ENCODE data around the gene NAALADL2. TPM values are rescaled to one million over a fixed set of nuclear protein-coding genes. Genes with fewer than 3 reads are reported as not detected.
"Not testable (repeated sequence)": the region's sequence is repeated elsewhere in the genome, so short reads cannot be mapped to it uniquely, and the experiment has no call there.

Gene NAALADL2
- total and polyA plus RNA-seq, 8 donors, result 0.76 to 15.4 (median 7.9) TPM

DNA sequence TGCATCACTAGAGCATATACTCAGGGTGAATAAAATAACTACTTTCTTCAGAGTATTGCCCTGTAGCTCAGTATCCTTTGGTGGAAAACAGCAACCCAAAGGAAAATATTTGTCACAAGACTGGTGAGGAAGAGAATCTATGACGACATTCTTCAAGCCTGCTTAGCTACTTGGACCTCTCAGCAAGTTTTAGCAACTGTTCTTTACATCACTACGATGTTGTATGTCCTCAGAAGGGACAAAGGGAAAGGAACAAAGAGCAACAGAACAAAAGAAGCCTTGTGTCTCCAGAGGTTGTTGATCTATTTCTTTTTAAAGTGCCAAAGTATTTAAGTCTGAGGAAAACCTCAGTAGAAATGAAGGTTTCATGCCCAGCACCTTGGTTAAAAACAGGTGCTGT lies 746.7 kb downstream of the NAALADL2 start:
- Histone ChIP-seq H3K9me3 (no peaks in the 10 kb centered on the region), H3K27me3 (no peaks in the 10 kb centered on the region), H3K4me1 (no peaks in the 10 kb centered on the region), H3K4me3 (no peak overlapping the region), H3K36me3 (no peaks in the 10 kb centered on the region), H3K27ac (no peak overlapping the region)
- DNase-seq, result no peak
- TF ChIP-seq, protein P1, sequence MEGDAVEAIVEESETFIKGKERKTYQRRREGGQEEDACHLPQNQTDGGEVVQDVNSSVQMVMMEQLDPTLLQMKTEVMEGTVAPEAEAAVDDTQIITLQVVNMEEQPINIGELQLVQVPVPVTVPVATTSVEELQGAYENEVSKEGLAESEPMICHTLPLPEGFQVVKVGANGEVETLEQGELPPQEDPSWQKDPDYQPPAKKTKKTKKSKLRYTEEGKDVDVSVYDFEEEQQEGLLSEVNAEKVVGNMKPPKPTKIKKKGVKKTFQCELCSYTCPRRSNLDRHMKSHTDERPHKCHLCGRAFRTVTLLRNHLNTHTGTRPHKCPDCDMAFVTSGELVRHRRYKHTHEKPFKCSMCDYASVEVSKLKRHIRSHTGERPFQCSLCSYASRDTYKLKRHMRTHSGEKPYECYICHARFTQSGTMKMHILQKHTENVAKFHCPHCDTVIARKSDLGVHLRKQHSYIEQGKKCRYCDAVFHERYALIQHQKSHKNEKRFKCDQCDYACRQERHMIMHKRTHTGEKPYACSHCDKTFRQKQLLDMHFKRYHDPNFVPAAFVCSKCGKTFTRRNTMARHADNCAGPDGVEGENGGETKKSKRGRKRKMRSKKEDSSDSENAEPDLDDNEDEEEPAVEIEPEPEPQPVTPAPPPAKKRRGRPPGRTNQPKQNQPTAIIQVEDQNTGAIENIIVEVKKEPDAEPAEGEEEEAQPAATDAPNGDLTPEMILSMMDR (IDR thresholded peaks at IDR 0.05), result no peak
- no peak for FAIRE-seq
- ATAC-seq, result no peak
- intact Hi-C loops (cut with DNase I), result no loop called here
- WGBS, 2 donors, result 38 to 47% methylated on average over 2 of the region's 2 CpGs

DNA sequence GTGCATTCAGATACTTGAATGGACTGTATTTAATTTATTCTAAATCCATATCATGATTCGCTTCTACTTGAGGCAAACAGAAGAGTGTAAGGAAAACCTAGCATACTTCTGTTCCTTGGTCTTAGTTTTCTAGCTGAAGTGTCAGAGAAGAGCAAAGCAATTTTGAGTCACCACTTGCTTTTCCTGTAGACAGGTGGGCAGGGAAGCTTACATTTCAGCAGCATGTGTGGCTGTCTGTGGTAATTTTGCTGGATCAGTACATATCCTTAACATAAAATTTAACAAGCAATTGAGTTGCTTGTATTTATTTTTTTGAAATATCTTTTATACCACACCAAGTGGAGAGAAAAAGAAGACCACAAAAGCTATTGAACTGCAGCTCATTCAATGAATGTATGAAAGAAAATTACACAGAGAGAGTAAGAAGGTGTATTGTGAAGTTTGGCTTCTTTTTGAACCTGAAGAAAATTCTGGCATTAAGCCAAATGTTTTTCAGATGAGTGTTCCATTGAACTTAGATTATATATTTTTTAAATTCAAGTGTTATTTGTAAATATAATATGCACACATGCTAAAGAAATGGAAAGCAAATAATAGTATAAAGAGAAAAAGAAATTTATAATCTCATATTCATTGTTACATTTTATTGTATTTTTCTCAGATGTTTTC lies 747.6 kb downstream of the NAALADL2 start:
- WGBS, 2 donors, result 81 to 85% methylated on average over 1 of the region's 1 CpG
- FAIRE-seq (no peak), ATAC-seq (no peak), DNase-seq (no peak)
- no peaks in the 10 kb centered on the region for H3K4me1 ChIP-seq
- H3K27ac ChIP-seq, result no peak overlapping the region
- no peak overlapping the region for H3K4me3 ChIP-seq
- H3K36me3 ChIP-seq, result no peaks in the 10 kb centered on the region
- H3K27me3 ChIP-seq, result no peaks in the 10 kb centered on the region
- no peaks in the 10 kb centered on the region for H3K9me3 ChIP-seq
- intact Hi-C loops (cut with DNase I), result no loop called here
- TF ChIP-seq, protein P1 (IDR thresholded peaks at IDR 0.05), result no peak

DNA sequence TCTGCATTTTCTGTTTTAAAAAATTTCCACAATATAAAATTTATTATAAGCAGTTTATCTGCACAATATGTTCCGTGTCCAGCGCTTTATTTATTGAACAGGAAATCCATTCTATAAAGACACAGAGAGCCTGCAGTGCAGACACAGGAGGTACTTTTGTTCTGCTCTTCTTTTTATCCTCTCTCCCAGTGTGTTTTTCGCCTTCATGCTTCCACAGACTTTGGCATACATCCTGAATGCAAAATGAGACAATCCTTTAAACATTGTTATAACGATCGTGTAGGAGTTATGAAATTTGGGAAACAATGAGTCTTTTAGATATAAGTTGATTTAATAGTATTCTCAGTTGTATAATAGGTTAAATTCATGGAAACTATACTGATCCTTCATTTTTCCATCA lies 749.2 kb downstream of the NAALADL2 start:
- ATAC-seq (no peak), FAIRE-seq (no peak), DNase-seq (no peak)
- H3K4me1 ChIP-seq, result no peaks in the 10 kb centered on the region
- no peak overlapping the region for H3K4me3 ChIP-seq
- intact Hi-C loops (cut with DNase I), result no loop called here
- TF ChIP-seq, protein P1 (IDR thresholded peaks at IDR 0.05), result no peak
- H3K27me3 ChIP-seq, result no peaks in the 10 kb centered on the region
- no peak overlapping the region for H3K27ac ChIP-seq
- H3K36me3 ChIP-seq, result no peaks in the 10 kb centered on the region
- WGBS, 2 donors, result 83 to 88% methylated on average over 5 of the region's 5 CpGs
- no peaks in the 10 kb centered on the region for H3K9me3 ChIP-seq

DNA sequence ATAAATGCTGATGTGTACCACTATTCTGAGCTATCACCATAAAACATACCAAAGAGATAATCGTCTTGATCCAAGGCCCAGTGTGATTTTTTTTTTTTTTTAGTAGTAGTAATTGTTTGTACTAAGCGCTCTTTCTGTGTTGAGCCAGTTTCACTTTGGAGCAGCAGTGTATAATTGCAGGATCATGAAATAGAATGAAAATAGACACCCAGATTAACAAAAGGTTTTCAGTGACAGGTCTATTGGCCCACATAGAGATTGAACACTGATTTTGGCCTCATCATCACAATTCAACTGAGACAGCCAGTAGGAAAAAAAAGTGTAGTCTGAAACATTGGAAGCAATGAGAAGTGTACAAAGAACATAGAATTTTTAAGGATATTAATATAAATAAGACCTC lies 749.8 kb downstream of the NAALADL2 start:
- no peak for DNase-seq
- FAIRE-seq, result no peak
- 84 to 88% methylated on average over 2 of the region's 2 CpGs for WGBS, 2 donors
- no peak for ATAC-seq
- H3K9me3 ChIP-seq, result no peaks in the 10 kb centered on the region
- no peak overlapping the region for H3K27ac ChIP-seq
- H3K4me3 ChIP-seq, result no peak overlapping the region
- intact Hi-C loops (cut with DNase I), result no loop called here
- H3K36me3 ChIP-seq, result no peaks in the 10 kb centered on the region
- H3K4me1 ChIP-seq, result no peaks in the 10 kb centered on the region
- no peaks in the 10 kb centered on the region for H3K27me3 ChIP-seq
- TF ChIP-seq, protein P1 (IDR thresholded peaks at IDR 0.05), result no peak

DNA sequence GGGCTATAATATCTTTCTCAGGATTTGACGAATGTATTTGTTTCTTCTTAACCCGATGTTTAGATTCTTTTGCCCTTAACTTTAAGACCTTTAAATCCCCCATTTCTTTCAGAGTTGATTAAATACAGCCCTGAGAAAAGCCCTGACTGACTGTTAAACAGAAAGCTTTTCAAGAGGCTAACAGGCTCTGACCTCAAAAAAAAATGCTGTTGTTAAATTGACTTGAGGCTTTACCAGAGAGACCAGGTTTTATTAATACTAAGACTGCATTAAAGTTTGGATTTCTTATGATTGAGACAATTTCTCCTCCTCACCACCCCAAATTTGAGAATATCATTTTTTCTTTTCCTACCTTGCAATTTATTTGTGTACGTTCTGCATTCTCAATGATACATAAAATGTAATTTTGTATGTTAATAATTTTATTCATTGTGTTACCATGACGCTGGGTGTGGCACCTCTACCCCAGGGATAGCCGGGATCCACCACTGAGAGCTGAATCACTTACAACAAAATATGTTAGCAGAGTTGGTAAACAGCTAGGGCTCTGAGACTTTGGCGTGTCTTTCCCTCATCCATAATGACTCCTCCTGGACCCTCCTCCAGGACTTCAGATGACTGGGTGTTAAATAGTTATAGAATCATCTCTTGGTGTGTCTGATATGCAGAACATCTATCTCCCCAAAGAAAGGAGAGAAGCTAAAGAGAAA lies 753.5 kb downstream of the NAALADL2 start:
- Histone ChIP-seq H3K27ac (no peak overlapping the region), H3K36me3 (no peaks in the 10 kb centered on the region), H3K4me1 (no peaks in the 10 kb centered on the region), H3K27me3 (no peaks in the 10 kb centered on the region), H3K9me3 (no peaks in the 10 kb centered on the region), H3K4me3 (no peak overlapping the region)
- FAIRE-seq (no peak), DNase-seq (no peak), ATAC-seq (no peak)
- intact Hi-C loops (cut with DNase I), result no loop called here
- TF ChIP-seq, protein P1 (IDR thresholded peaks at IDR 0.05), result no peak
- 58 to 62% methylated on average over 6 of the region's 6 CpGs for WGBS, 2 donors

DNA sequence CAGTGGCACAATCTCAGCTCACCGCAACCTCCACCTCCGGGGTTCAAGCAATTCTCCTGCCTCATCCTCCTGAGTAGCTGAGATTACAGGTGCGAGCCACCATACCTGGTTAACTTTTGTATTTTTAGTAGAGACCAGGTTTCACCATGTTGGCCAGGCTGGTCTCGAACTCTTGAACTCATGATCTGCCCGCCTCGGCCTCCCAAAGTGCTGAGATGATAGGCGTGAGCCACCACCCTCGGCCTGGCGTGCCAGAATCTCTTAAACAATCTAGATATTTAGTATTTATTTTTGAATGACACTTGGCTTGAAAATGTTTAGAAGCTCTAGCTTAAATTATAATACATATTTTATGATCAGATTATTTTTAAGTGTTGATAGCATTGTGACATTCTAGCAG lies 755.0 kb downstream of the NAALADL2 start:
- H3K9me3 ChIP-seq; ATAC-seq; H3K27me3 ChIP-seq; H3K36me3 ChIP-seq; H3K27ac ChIP-seq; intact Hi-C loops (cut with DNase I); FAIRE-seq; H3K4me1 ChIP-seq; H3K4me3 ChIP-seq; DNase-seq: not testable (repeated sequence)
- WGBS, 2 donors, result 89 to 96% methylated on average over 9 of the region's 9 CpGs
